ENCODE data around the gene LRP2.
"Not testable (repeated sequence)": the region's sequence is repeated elsewhere in the genome, so short reads cannot be mapped to it uniquely, and the experiment has no call there.

The LRP2 gene
- 0 to 0.04 reads per million in 2 experiments for total RNA-seq

- no peak for DNase-seq (ENCODE audit: low read depth)
Observed at GRCh38 chr2:169362118-169362893, at the start of gene LRP2. TSS of gene LRP2 (minus strand) at chr2:169362534. CDS start at chr2:169362399, 135 bp downstream.

DNA sequence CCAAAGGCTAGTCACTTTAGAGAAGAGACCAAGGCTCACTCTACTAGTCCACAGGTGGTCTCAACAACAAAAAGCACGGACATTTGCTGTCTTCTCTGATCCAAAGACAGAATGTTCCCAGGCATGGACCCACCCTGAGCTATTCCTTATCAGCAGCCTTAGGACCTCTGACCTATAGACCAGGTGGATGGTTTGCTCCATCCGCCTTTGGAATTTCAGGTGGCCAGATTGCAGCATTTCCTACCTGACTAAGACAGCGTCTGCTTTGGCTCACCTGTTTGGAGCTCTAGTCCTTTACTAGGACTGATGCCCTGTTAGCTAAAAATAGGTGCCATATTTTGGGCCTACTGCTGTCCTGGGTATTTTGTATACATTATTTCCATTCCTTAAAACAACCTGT is 44.6 kb upstream of the LRP2 start:
- no peak for DNase-seq (ENCODE audit: low read depth)

DNA sequence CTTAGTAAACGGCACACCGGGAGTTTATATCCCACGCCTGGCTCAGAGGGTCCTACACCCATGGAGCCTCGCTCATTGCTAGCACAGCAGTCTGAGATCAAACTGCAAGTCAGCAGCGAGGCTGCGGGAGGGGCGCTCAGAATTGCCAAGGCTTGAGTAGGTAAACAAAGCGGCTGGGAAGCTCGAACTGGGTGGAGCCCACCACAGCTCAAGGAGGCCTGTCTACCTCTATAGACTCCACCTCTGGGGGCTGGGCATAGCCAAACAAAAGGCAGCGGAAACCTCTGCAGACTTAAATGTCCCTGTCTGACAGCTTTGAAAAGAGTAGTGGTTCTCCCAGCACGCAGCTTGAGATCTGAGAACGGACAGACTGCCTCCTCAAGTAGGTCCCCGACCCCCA is 37.2 kb upstream of the LRP2 start:
- DNase-seq (ENCODE audit: low read depth) = not testable (repeated sequence)

DNA sequence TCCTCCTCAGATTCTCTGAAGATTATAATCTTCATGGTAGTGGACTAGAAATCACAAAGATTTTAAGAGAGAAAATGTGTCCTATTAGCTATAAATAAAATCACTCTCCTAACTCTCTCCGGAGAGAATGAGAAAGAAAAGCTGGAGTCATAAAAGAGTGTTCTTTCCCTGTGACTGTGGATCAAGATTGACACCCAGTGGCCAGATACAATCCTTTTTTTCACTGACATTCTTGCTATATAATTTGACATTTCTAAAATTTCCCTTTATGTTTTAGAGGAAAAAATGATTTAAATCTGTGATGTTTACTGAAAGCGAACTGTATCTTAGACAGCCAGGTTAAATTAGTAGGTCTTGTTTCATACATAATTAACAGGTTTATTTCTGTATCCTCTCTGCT is 35.4 kb upstream of the LRP2 start:
- DNase-seq (ENCODE audit: low read depth) = no peak

DNA sequence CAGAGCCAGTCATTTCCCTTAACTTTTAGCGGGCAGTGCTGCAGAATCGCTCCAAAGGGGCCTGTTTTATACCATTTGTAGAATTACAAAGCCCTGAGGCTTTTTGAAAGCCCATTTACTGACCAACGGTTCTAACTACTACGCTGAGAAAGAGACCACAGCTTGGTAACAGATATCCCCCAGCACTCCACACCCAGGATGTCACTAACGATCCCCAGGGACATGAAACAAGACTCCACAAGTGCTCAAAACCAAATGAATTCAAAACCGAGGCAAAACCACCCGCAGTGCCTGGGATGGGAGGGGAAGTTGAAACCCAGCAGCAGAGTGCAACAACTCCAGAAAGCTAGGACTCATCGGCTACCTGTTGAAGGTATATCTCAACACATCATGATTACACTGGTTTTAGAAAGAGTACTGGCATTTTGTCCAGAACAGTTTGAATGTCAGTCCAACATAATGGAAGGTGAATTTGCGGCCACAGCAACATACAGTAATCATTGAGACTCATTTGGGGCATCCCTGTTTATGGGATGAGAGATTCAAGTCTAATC is 33.6 kb upstream of the LRP2 start:
- DNase-seq (ENCODE audit: low read depth) = no peak

GRCh38 chr2:169393068-169393590 is 30.8 kb upstream of the LRP2 start:
- DNase-seq (ENCODE audit: low read depth) = no peak

GRCh38 chr2:169391236-169391635 is 28.9 kb upstream of the LRP2 start:
- DNase-seq (ENCODE audit: low read depth) = no peak

- no peak for DNase-seq (ENCODE audit: low read depth)
Observed at GRCh38 chr2:169388161-169388560, 25.8 kb upstream of the LRP2 start.

DNA sequence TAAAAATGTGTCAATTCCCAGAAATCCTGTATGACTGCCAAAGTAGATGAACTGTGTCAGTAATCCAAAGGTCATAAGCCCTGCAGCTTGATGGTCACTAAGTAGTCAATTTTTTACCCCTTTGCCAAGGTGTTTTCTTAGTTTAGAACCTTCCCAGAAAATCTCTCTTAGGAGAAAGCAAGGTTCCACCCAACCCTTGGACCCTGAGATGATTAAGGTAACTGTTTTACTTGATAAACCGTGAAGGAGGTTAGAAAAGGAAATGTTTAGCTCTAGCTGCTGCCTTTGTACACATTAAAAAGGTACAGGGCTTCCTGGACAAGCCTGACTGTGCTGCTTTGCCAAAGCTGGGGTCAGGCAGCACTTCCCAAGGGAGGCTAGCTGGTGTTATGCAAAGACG is 24.4 kb upstream of the LRP2 start:
- DNase-seq (ENCODE audit: low read depth) = no peak

- no peak for DNase-seq (ENCODE audit: low read depth)
Observed at GRCh38 chr2:169384816-169385215, 22.5 kb upstream of the LRP2 start.

- no peak for DNase-seq (ENCODE audit: low read depth)
Observed at GRCh38 chr2:169372561-169372960, 10.2 kb upstream of the LRP2 start.

GRCh38 chr2:169366066-169366465 is 3.7 kb upstream of the LRP2 start:
- no peak for DNase-seq (ENCODE audit: low read depth)

DNA sequence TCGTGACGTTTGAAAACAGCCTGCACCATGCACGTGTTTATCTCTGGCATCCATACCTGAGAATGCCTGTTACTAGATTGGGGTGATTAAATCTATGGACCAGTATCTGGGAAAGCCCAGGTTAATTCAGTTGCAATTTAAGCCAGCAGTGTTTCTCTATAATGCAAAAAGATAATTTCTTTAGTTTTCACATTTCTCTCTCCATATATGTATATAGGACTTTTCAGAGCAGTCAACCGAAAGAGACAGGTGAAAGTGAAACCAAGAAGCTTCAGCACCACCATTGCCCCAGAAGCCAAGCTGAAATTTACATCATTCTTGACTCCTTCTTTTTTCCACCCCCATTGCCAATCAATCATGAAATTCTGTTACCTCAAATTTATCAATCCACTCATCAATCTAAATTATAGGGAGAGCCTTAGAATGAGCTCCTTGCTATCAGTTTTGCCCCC is 2.7 kb upstream of the LRP2 start:
- no peak for DNase-seq (ENCODE audit: low read depth)

- DNase-seq (ENCODE audit: low read depth) = no peak
Observed at GRCh38 chr2:169363560-169364150, 1.3 kb upstream of the LRP2 start.

GRCh38 chr2:169362894-169363559 is 693 bp upstream of the LRP2 start:
- no peak for DNase-seq (ENCODE audit: low read depth)

GRCh38 chr2:169361706-169362117 is 622 bp downstream of the LRP2 start:
- no peak for DNase-seq (ENCODE audit: low read depth)

DNA sequence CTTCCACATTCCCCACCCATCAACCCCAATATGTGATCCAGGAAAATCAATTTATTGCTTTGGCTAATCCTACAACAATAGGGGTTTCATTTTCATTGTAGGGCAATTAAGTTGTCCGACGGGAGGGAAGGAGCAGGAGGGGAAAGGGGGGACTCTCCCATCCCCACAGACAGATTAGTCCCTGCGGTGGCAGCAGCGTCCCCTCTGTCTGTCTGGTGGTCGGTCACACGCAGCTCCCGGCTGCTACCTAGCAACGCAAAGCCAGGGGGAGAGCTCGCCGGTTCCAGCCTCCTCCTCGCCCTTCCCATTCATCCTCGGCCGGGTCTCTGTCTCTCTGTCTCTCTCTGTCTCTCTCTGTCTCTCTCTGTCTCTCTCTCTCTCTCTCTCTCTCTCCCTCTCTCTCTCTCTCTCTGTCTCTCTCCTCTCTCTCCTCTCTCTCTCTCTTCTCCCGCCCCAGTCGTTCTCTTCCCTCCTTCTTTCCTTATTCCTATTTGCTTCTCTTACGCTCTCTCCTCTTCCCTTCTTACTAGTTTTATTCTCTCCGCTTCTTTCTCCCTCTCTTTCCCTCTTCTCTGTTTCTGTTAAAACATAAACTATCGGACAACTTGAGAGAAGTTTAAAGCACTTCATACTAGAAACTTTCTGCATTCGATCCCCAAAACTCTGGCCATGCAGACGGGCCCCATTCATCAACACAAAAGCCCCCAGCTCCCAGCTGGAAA is 1.2 kb downstream of the LRP2 start:
- DNase-seq (ENCODE audit: low read depth) = no peak

GRCh38 chr2:169358016-169358415 is 4.3 kb downstream of the LRP2 start:
- DNase-seq (ENCODE audit: low read depth) = no peak

DNA sequence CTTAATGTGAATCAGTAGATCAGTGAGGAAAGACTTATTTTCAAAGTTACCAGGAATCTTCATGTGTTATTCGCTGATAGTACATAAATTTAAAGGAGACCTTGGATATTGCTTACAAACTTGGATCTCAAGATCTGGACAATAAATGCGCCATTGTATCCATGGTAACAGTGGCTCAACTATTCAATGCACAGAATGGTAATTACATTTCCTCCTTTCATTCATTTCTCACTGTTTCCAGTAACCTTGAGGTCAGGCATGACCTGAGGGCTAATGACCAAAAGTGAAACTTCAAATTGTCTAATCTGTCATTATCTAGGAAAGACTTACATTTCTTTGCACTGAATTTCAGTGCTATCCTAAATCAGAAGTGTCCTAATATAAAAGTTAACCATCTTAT is 8.1 kb downstream of the LRP2 start:
- DNase-seq (ENCODE audit: low read depth) = no peak

GRCh38 chr2:169351725-169352124 is 10.6 kb downstream of the LRP2 start:
- no peak for DNase-seq (ENCODE audit: low read depth)

- no peak for DNase-seq (ENCODE audit: low read depth)
Observed at GRCh38 chr2:169349535-169349934, 12.8 kb downstream of the LRP2 start.

All from T follicular helper cell (primary cell).